HUDEP-2 (cell line): ENCODE measurements around the gene TMEM213.
"Not testable (repeated sequence)": the region's sequence is repeated elsewhere in the genome, so short reads cannot be mapped to it uniquely, and the experiment has no call there.

Source experiments
- DNase-seq, 76 experiments: peaks; one replicate each; lab custom pipeline; 2025; ENCODE audit not compliant: unreplicated experiment in 76 of 76; lab: John Stamatoyannopoulos, UW

Gene TMEM213

GRCh38 chr7:138796038-138796615, 1.7 kb upstream of the TMEM213 start:
- no peak for DNase-seq

- not testable (repeated sequence) for DNase-seq
Measured at GRCh38 chr7:138797046-138797445, 748 bp upstream of the TMEM213 start.

- DNase-seq, result no peak
Measured at GRCh38 chr7:138798836-138799235, 1.0 kb downstream of the TMEM213 start.

GRCh38 chr7:138799336-138800000, 1.7 kb downstream of the TMEM213 start:
- DNase-seq, result no peak

GRCh38 chr7:138801256-138801655, 3.5 kb downstream of the TMEM213 start:
- DNase-seq, result no peak

- DNase-seq, result no peak
Measured at GRCh38 chr7:138802706-138803105, 4.9 kb downstream of the TMEM213 start.

- DNase-seq, result no peak
Measured at GRCh38 chr7:138804618-138805017, 6.8 kb downstream of the TMEM213 start.

GRCh38 chr7:138809346-138809745, 11.6 kb downstream of the TMEM213 start:
- no peak for DNase-seq

GRCh38 chr7:138811327-138811726, 13.5 kb downstream of the TMEM213 start:
- not testable (repeated sequence) for DNase-seq

- no peak for DNase-seq
Measured at GRCh38 chr7:138813945-138814344, 16.2 kb downstream of the TMEM213 start.

- DNase-seq, result no peak
Measured at GRCh38 chr7:138814816-138815332, 17.1 kb downstream of the TMEM213 start.

GRCh38 chr7:138816650-138817049, 18.9 kb downstream of the TMEM213 start:
- DNase-seq, result no peak

- DNase-seq, result no peak
Measured at GRCh38 chr7:138819625-138820024, 21.8 kb downstream of the TMEM213 start.

GRCh38 chr7:138821912-138822311, 24.1 kb downstream of the TMEM213 start:
- DNase-seq, result no peak

GRCh38 chr7:138822867-138823535, 25.2 kb downstream of the TMEM213 start:
- no peak for DNase-seq

GRCh38 chr7:138825049-138825721, 27.4 kb downstream of the TMEM213 start:
- no peak for DNase-seq

- no peak for DNase-seq
Measured at GRCh38 chr7:138828302-138828701, 30.5 kb downstream of the TMEM213 start.

- DNase-seq, result no peak
Measured at GRCh38 chr7:138829335-138829734, 31.5 kb downstream of the TMEM213 start.

GRCh38 chr7:138832966-138833365, 35.2 kb downstream of the TMEM213 start:
- no peak for DNase-seq

GRCh38 chr7:138833596-138833995, 35.8 kb downstream of the TMEM213 start:
- no peak for DNase-seq

GRCh38 chr7:138834583-138834982, 36.8 kb downstream of the TMEM213 start:
- DNase-seq, result no peak
